CD4-positive, CD25-positive, alpha-beta regulatory T cell (primary cell): Measurements from ENCODE around the gene GLRA3. TPM values are rescaled to one million over a fixed set of nuclear protein-coding genes. Genes with fewer than 3 reads are reported as not detected.

Experiments
- ATAC-seq, 2 donors: fragments of 150-1000 bp; cut with Tn5 transposase; one replicate each; pipeline ENCODE4 v1.10.0; 2021; ENCODE audit warnings: low read depth in 2 of 2, moderate number of reproducible peaks in 2 of 2, moderate library complexity in 1 of 2
- DNase-seq, 3 donors: peaks; one replicate each; pipeline versions ENCODE4 v3.0.0 to v3.0.0-alpha.2; 2012 to 2022; ENCODE audit warnings: mixed read lengths in 1 of 3
- H3K27ac ChIP-seq: one replicate; pipeline ENCODE4 v1.7.0; 2013; ENCODE audit warnings: mild to moderate bottlenecking, low read length; ENCODE audit not compliant: insufficient read depth, poor library complexity, severe bottlenecking
- H3K27me3 ChIP-seq: one replicate; pipeline ENCODE4 v1.7.0; 2013; ENCODE audit warnings: low read length; ENCODE audit not compliant: control insufficient read depth, insufficient read depth
- H3K36me3 ChIP-seq: one replicate; pipeline ENCODE4 v1.7.0; 2013; ENCODE audit warnings: mild to moderate bottlenecking, low read length, moderate library complexity; ENCODE audit not compliant: control insufficient read depth, insufficient read depth
- H3K4me1 ChIP-seq: 2 replicates; pipeline ENCODE4 v1.7.0; 2013; ENCODE audit warnings: mild to moderate bottlenecking, low read length; ENCODE audit not compliant: insufficient read depth, control insufficient read depth, poor library complexity, severe bottlenecking
- H3K4me3 ChIP-seq: one replicate; pipeline ENCODE4 v1.7.0; 2013; ENCODE audit warnings: low read depth, mild to moderate bottlenecking, low read length, moderate library complexity
- H3K9me3 ChIP-seq, 2 experiments: 1 replicate in 1 of 2; 2 replicates in 1 of 2; pipeline ENCODE4 v1.7.0; 2013; ENCODE audit warnings: low read length in 2 of 2, mild to moderate bottlenecking in 1 of 2, moderate library complexity in 1 of 2; ENCODE audit not compliant: control insufficient read depth in 2 of 2
- H3K27ac Mint-ChIP-seq, 3 donors: one replicate each; pipeline ENCODE4 v1.8.0; 2020 to 2022; ENCODE audit warnings: mild to moderate bottlenecking in 3 of 3, mixed read lengths in 3 of 3, moderate library complexity in 2 of 3
- H3K27me3 Mint-ChIP-seq: one replicate; pipeline ENCODE4 v1.8.0; 2022; ENCODE audit warnings: mild to moderate bottlenecking, mixed read lengths
- H3K36me3 Mint-ChIP-seq: one replicate; pipeline ENCODE4 v1.8.0; 2020; ENCODE audit warnings: mixed read lengths
- H3K4me1 Mint-ChIP-seq, 4 donors: one replicate each; pipeline ENCODE4 v1.8.0; 2020 to 2022; ENCODE audit warnings: mixed read lengths in 4 of 4, mild to moderate bottlenecking in 1 of 4
- H3K4me3 Mint-ChIP-seq, 4 donors: one replicate each; pipeline ENCODE4 v1.8.0; 2020 to 2022; ENCODE audit warnings: mild to moderate bottlenecking in 4 of 4, mixed read lengths in 4 of 4, moderate library complexity in 3 of 4
- H3K9me3 Mint-ChIP-seq, 7 donors: one replicate each; pipeline ENCODE4 v1.8.0; 2020 to 2022; ENCODE audit warnings: mixed read lengths in 7 of 7, mild to moderate bottlenecking in 3 of 7, moderate library complexity in 2 of 7
- polyA plus RNA-seq, 4 donors: library from polyadenylated mRNA; unstranded; fragments of 300-500 nt; fragmentation: Illumina TruSeq; gene quantifications; one replicate each; pipeline ENCODE4 v1.2.3, GENCODE V29; 2021
- total RNA-seq: library from RNA; stranded (reverse); gene quantifications from one replicate; pipeline ENCODE4 v1.2.3, GENCODE V29; 2022

GLRA3 gene
- total and polyA plus RNA-seq, 5 donors from 2014 or later = not detected

DNA sequence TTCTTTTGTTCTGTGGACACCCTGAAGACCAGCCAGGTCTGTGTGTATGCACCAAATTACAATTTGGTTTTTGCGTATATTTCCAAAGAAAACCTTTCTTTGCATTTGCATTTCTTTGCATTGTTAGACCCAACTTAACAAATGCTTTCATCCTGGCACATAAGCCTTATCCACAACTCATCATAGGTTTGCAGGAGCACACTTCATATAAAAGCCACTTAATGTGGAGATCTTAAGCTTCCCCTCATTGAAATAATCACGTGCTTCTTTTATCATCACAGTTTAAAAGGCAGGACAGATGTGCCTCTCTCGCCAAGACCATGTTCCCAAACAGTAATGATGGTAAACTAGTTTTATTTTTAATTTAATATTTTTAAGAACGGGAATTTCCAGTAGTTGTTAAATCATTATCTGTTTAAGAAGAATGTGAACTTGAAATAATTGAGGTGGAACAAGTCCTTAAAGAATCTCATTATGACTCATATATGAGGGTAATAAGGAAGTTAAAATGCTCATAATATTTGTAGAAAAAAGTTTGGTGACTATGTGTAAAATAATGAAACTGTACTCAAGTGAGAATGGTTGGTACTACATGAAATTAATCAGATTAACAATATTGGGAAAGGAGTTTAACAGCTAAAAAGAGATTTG lies 65.5 kb downstream of the GLRA3 start:
- no peaks in the 10 kb centered on the region for H3K4me1 ChIP-seq
- no peaks in the 10 kb centered on the region for H3K36me3 Mint-ChIP-seq
- H3K9me3 Mint-ChIP-seq = peaks cover 0 to 2% (median 0%) of the 10 kb centered on the region in 7 donors
- DNase-seq = no peak
- no peak for ATAC-seq
- no peaks in the 10 kb centered on the region for H3K27me3 ChIP-seq
- H3K4me3 ChIP-seq = no peak overlapping the region
- no peaks in the 10 kb centered on the region for H3K27me3 Mint-ChIP-seq
- H3K4me1 Mint-ChIP-seq = no peaks in the 10 kb centered on the region
- no peak overlapping the region for H3K27ac Mint-ChIP-seq
- no peaks in the 10 kb centered on the region for H3K36me3 ChIP-seq
- no peak overlapping the region for H3K4me3 Mint-ChIP-seq
- H3K27ac ChIP-seq = no peak overlapping the region
- H3K9me3 ChIP-seq = no peaks in the 10 kb centered on the region

DNA sequence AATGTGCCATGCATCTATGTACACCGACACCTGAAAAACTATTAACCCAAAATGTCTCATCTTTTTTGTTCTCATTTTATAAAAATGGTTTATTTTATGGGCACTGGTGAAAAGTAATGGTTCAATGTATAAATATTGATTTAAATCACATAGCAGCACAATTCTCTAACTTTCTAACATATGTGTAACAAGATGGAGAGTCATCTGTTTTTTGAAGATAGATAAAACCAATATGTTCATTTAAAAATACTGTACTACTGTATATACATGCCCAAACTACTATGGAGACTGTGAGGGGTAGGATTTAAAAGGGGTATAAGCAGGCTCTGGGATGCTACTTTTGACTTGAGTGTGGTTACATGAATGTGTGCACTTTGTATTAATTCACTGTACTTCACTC lies 67.6 kb downstream of the GLRA3 start:
- Histone ChIP-seq H3K36me3 (no peaks in the 10 kb centered on the region), H3K4me3 (no peak overlapping the region), H3K27ac (no peak overlapping the region), H3K4me1 (no peaks in the 10 kb centered on the region), H3K9me3 (no peaks in the 10 kb centered on the region), H3K27me3 (no peaks in the 10 kb centered on the region)
- ATAC-seq (no peak), DNase-seq (no peak)
- H3K4me1 Mint-ChIP-seq = no peaks in the 10 kb centered on the region
- no peak overlapping the region for H3K4me3 Mint-ChIP-seq
- no peak overlapping the region for H3K27ac Mint-ChIP-seq
- H3K9me3 Mint-ChIP-seq = peaks cover 0 to 2% (median 0%) of the 10 kb centered on the region in 7 donors
- no peaks in the 10 kb centered on the region for H3K27me3 Mint-ChIP-seq
- H3K36me3 Mint-ChIP-seq = no peaks in the 10 kb centered on the region

DNA sequence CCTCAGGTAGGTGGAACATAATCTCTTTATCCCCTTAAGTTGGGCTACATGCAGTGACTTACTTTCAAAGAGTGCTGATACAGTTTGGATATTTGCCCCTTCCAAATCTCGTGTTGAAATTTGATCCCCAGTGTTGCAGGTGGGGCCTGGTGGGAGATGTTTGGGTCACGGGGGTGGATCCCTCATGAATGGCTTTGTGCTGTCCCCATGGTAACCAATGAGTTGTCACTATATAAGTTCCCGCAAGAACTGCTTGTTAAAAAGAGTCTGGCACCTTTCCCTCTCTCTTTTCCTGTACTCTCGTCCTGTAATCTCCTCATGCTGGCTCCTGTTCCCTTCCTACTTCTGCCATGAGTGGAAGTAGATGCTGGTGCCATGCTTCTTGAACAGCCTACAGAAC lies 71.3 kb downstream of the GLRA3 start:
- H3K4me3 Mint-ChIP-seq = no peak overlapping the region
- Histone ChIP-seq H3K27me3 (no peaks in the 10 kb centered on the region), H3K9me3 (no peaks in the 10 kb centered on the region), H3K27ac (no peak overlapping the region), H3K4me3 (no peak overlapping the region), H3K4me1 (no peaks in the 10 kb centered on the region), H3K36me3 (no peaks in the 10 kb centered on the region)
- H3K9me3 Mint-ChIP-seq = peaks cover 0 to 1% (median 0%) of the 10 kb centered on the region in 7 donors
- H3K4me1 Mint-ChIP-seq = no peaks in the 10 kb centered on the region
- H3K27me3 Mint-ChIP-seq = no peaks in the 10 kb centered on the region
- H3K27ac Mint-ChIP-seq = no peak overlapping the region
- H3K36me3 Mint-ChIP-seq = no peaks in the 10 kb centered on the region
- ATAC-seq = no peak
- no peak for DNase-seq

DNA sequence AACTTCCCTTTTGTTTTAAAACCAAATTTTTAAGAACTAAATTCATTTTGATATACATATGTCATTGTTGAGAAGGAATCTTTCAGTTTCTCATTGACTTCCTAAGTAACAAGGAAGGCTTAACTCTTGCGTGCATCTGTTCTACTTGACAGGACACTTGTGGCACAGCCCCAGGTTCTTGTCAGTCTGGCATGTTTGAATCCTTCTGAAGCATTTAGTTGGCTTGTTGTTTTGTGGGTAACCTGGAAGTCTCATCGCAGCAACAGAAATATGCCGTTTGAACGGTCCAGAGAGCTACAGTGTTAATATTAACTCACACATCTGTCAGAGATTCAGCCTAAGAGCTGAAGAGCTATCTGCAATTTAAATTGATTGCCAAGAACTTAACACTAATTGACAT lies 76.0 kb downstream of the GLRA3 start:
- DNase-seq (no peak), ATAC-seq (no peak)
- H3K9me3 ChIP-seq = no peaks in the 10 kb centered on the region
- Mint-ChIP-seq H3K27ac (no peak overlapping the region), H3K27me3 (no peaks in the 10 kb centered on the region), H3K4me1 (no peaks in the 10 kb centered on the region), H3K4me3 (no peak overlapping the region), H3K9me3 (peaks cover 0 to 2% (median 0%) of the 10 kb centered on the region in 7 donors), H3K36me3 (no peaks in the 10 kb centered on the region)
- no peaks in the 10 kb centered on the region for H3K27me3 ChIP-seq
- no peak overlapping the region for H3K27ac ChIP-seq
- H3K36me3 ChIP-seq = no peaks in the 10 kb centered on the region
- H3K4me1 ChIP-seq = no peaks in the 10 kb centered on the region
- no peak overlapping the region for H3K4me3 ChIP-seq

DNA sequence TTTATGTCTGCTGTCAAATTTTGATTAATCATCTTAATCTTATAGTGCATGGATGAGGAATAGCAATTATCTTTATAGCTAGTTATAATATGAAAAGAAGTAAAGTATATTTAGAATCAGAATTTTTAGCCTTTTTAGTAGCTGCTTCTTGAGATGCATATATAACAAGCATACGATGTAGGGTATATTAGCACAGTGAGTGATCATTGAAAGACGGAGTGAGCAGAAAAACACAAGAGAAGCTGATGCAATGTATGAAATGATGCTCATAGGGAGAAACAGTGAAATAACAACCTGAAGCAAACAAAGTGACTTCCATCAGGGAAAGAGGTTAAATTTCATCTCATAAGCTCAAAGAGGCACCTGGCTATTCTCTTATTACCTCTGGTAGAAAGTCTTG lies 77.0 kb downstream of the GLRA3 start:
- no peak overlapping the region for H3K27ac Mint-ChIP-seq
- no peaks in the 10 kb centered on the region for H3K36me3 Mint-ChIP-seq
- Histone ChIP-seq H3K4me1 (no peaks in the 10 kb centered on the region), H3K27ac (no peak overlapping the region), H3K36me3 (no peaks in the 10 kb centered on the region), H3K9me3 (no peaks in the 10 kb centered on the region), H3K4me3 (no peak overlapping the region), H3K27me3 (no peaks in the 10 kb centered on the region)
- peaks cover 0 to 4% (median under 1%) of the 10 kb centered on the region in 7 donors for H3K9me3 Mint-ChIP-seq
- H3K4me3 Mint-ChIP-seq = no peak overlapping the region
- H3K27me3 Mint-ChIP-seq = no peaks in the 10 kb centered on the region
- no peak for DNase-seq
- ATAC-seq = no peak
- no peaks in the 10 kb centered on the region for H3K4me1 Mint-ChIP-seq

DNA sequence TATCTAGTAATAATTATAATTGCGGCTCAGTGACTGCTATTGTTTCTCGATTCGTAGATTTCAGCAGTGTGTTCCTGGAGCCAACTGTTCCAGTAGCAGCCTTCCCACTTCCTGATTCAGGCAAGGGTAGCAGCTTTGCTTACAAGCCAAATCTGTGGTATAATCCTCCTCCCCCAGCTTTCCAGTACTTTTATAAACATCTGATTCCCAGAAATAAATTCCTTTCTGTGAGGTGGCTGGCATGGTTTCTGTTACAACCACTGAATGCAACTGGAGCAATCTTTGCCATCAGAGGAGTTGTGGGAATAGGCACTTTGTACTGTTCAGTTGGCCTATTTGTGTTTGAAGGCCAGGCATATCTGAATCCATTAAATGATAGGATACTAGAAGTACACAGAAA lies 80.0 kb downstream of the GLRA3 start:
- Histone ChIP-seq H3K36me3 (no peaks in the 10 kb centered on the region), H3K27me3 (no peaks in the 10 kb centered on the region), H3K27ac (no peak overlapping the region), H3K4me1 (no peaks in the 10 kb centered on the region), H3K4me3 (no peak overlapping the region), H3K9me3 (peaks cover 0 to 5% of the 10 kb centered on the region in 2 experiments)
- H3K36me3 Mint-ChIP-seq = no peaks in the 10 kb centered on the region
- no peak for DNase-seq
- H3K27me3 Mint-ChIP-seq = no peaks in the 10 kb centered on the region
- no peak for ATAC-seq
- H3K9me3 Mint-ChIP-seq = peaks cover 0 to 16% (median 3%) of the 10 kb centered on the region in 7 donors
- H3K27ac Mint-ChIP-seq = no peak overlapping the region
- peaks cover 0 to 6% (median 0%) of the 10 kb centered on the region in 4 donors for H3K4me1 Mint-ChIP-seq
- H3K4me3 Mint-ChIP-seq = no peak overlapping the region

DNA sequence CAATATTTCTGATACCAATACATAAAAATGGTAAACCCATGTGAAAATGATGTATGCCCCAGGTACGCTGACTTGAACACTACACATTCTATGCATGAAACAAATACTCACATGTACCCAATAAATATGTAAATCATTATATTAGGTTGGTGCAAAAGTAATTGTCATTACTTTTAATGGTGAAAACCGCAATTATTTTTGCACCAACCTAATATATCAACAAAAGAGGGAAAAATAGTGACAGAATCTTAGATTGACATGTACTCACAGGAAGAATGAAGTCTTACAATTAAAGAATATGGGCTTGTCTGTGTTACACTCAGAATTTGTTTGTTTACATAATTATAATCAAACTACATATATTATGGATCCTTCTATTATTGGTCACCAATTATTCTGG lies 82.3 kb downstream of the GLRA3 start:
- Histone ChIP-seq H3K9me3 (peaks cover 0 to 5% of the 10 kb centered on the region in 2 experiments), H3K4me1 (no peaks in the 10 kb centered on the region), H3K27ac (no peak overlapping the region), H3K27me3 (no peaks in the 10 kb centered on the region), H3K36me3 (no peaks in the 10 kb centered on the region), H3K4me3 (no peak overlapping the region)
- DNase-seq = no peak
- no peaks in the 10 kb centered on the region for H3K36me3 Mint-ChIP-seq
- no peak for ATAC-seq
- no peaks in the 10 kb centered on the region for H3K27me3 Mint-ChIP-seq
- H3K9me3 Mint-ChIP-seq = peaks cover 0 to 16% (median 3%) of the 10 kb centered on the region in 7 donors
- no peak overlapping the region for H3K4me3 Mint-ChIP-seq
- H3K27ac Mint-ChIP-seq = peak overlapping the region in 1 of 3 donors; percentile 70
- H3K4me1 Mint-ChIP-seq = peaks cover 0 to 6% (median 0%) of the 10 kb centered on the region in 4 donors

DNA sequence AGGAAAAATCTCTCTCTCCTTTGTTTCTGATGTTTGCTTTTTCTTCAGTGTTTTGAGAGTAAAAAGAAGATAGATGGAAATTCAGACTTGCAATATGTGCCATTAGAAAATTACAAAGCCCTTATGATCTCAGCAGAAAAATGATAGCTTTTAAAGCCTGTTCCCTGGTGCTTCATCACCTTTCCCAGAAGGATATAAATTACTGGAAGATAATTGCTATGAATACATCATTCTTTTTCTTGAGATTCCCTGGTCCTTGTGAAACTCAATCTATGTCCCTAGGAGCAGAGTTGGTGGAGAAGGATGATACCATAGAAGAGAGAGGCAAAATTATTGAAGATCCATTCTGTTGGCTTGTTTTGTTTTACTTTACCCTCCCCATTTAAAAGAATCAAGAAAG lies 86.5 kb downstream of the GLRA3 start:
- H3K4me1 Mint-ChIP-seq = peaks cover 0 to 6% (median 0%) of the 10 kb centered on the region in 4 donors
- Histone ChIP-seq H3K27me3 (no peaks in the 10 kb centered on the region), H3K27ac (no peak overlapping the region), H3K9me3 (peaks cover 0 to 5% of the 10 kb centered on the region in 2 experiments), H3K36me3 (no peaks in the 10 kb centered on the region), H3K4me3 (no peak overlapping the region), H3K4me1 (no peaks in the 10 kb centered on the region)
- ATAC-seq (no peak), DNase-seq (no peak)
- no peak overlapping the region for H3K27ac Mint-ChIP-seq
- H3K27me3 Mint-ChIP-seq = no peaks in the 10 kb centered on the region
- no peaks in the 10 kb centered on the region for H3K36me3 Mint-ChIP-seq
- no peak overlapping the region for H3K4me3 Mint-ChIP-seq
- peaks cover 0 to 13% (median 1%) of the 10 kb centered on the region in 7 donors for H3K9me3 Mint-ChIP-seq
